Endothelial cell of umbilical vein (primary cell): ENCODE measurements around the gene ADGRL3. TPM values are rescaled to one million over a fixed set of nuclear protein-coding genes. Genes with fewer than 3 reads are reported as not detected.

Source experiments
- BruUV-seq: library from RNA; stranded (reverse); fragments of 400-500 nt; replicated peaks from 2 replicates; lab custom pipeline; 2021; lab: Mats Ljungman, UMichigan
- CTCF ChIA-PET: fragments of 300-600, 350-600 bp; sonication (Branson Sonifier 250); formaldehyde crosslinking; loops from one replicate; lab custom pipeline; 2021; ENCODE audit warnings: antibody characterized with exemption, inconsistent platforms; lab: Charles Lee
- POLR2A ChIA-PET: fragments of 300-600, 350-600 bp; sonication (Branson Sonifier 250); formaldehyde crosslinking; loops from one replicate; lab custom pipeline; 2021; ENCODE audit warnings: antibody characterized with exemption, inconsistent platforms; lab: Charles Lee
- DNase-seq: peaks from one replicate; pipeline ENCODE4 v3.0.0-alpha.2; 2011; ENCODE audit warnings: low read depth, low spot score
- FAIRE-seq: peaks from 2 replicates; lab custom pipeline; 2011; peaks lifted over from hg19 to GRCh38; lab: Jason Lieb, UNC
- H2AFZ ChIP-seq: 2 replicates; pipeline ENCODE4 v1.6.0; 2012; ENCODE audit warnings: low read depth, low read length, control low read depth, inconsistent platforms
- H3K27ac ChIP-seq: 2 replicates; pipeline ENCODE4 v1.5.1; 2011; ENCODE audit warnings: low read depth, mild to moderate bottlenecking, control low read depth, low read length, moderate library complexity; ENCODE audit not compliant: insufficient read depth
- H3K27me3 ChIP-seq, 2 experiments: 2 replicates each; pipeline versions ENCODE4 v1.6.0 to v1.6.1; 2011; ENCODE audit warnings: low read length in 2 of 2, mixed read lengths in 1 of 2; ENCODE audit not compliant: control insufficient read depth in 2 of 2, insufficient read depth in 2 of 2
- H3K36me3 ChIP-seq, 2 experiments: 2 replicates in 1 of 2; 3 replicates in 1 of 2; pipeline ENCODE4 v1.5.1; 2011; ENCODE audit warnings: low read length in 2 of 2, mild to moderate bottlenecking in 1 of 2, moderate library complexity in 1 of 2; ENCODE audit not compliant: control insufficient read depth in 2 of 2, insufficient read depth in 2 of 2; ENCODE audit errors: extremely low read depth in 1 of 2
- H3K4me1 ChIP-seq: 3 replicates; pipeline ENCODE4 v1.5.1; 2011; ENCODE audit warnings: mild to moderate bottlenecking, low read length; ENCODE audit not compliant: control insufficient read depth, insufficient read depth; ENCODE audit errors: extremely low read depth
- H3K4me2 ChIP-seq: 2 replicates; pipeline ENCODE4 v1.6.1; 2011; ENCODE audit warnings: low read length, control low read depth, mixed read lengths; ENCODE audit not compliant: insufficient read depth
- H3K4me3 ChIP-seq, 3 experiments: fragments of 200-600 bp in 1 of 3; sonication (generic), shearing (Covaris generic) in 1 of 3; replicated peaks in 1 of 3; 2 replicates each; pipeline ENCODE4 v1.5.1; 2011 to 2016; ENCODE audit warnings: control low read depth in 3 of 3, low read length in 3 of 3, mild to moderate bottlenecking in 2 of 3, inconsistent platforms in 1 of 3, low read depth in 1 of 3, moderate library complexity in 1 of 3; ENCODE audit not compliant: insufficient read depth in 1 of 3
- H3K79me2 ChIP-seq: 2 replicates; pipeline ENCODE4 v1.6.0; 2012; ENCODE audit warnings: low read length, inconsistent platforms; ENCODE audit not compliant: control insufficient read depth, insufficient read depth
- H3K9ac ChIP-seq: replicated peaks from 2 replicates; pipeline ENCODE3; 2011; ENCODE audit warnings: low read length, control low read depth; ENCODE audit not compliant: insufficient read depth; ENCODE audit errors: extremely low read depth
- H3K9me1 ChIP-seq: replicated peaks from 3 replicates; pipeline ENCODE4 v1.6.0; 2011; ENCODE audit warnings: mild to moderate bottlenecking, low read length; ENCODE audit not compliant: control insufficient read depth, insufficient read depth; ENCODE audit errors: extremely low read depth
- H3K9me3 ChIP-seq: replicated peaks from 2 replicates; pipeline ENCODE4 v1.5.1; 2012; ENCODE audit warnings: low read length, inconsistent platforms; ENCODE audit not compliant: control insufficient read depth, insufficient read depth
- H4K20me1 ChIP-seq: replicated peaks from 2 replicates; pipeline ENCODE3; 2011; ENCODE audit warnings: mild to moderate bottlenecking, low read length; ENCODE audit not compliant: control insufficient read depth, insufficient read depth; ENCODE audit errors: extremely low read depth
- CTCF ChIP-seq, 2 donors: IDR thresholded peaks; 1 replicate in 1 of 2; 2 replicates in 1 of 2; pipeline ENCODE4 v1.5.1; 2011; ENCODE audit warnings: low read length in 2 of 2, mild to moderate bottlenecking in 2 of 2, moderate library complexity in 2 of 2, control low read depth in 1 of 2, inconsistent platforms in 1 of 2, low read depth in 1 of 2; ENCODE audit not compliant: insufficient read depth in 1 of 2; ENCODE audit errors: extremely low read depth in 1 of 2
- EZH2 ChIP-seq: IDR thresholded peaks from 2 replicates; pipeline ENCODE4 v1.6.1; 2012; ENCODE audit warnings: borderline replicate concordance, low read depth, mild to moderate bottlenecking, moderate library complexity, low read length, inconsistent platforms; ENCODE audit not compliant: severe bottlenecking
- FOS ChIP-seq: IDR thresholded peaks from 2 replicates; pipeline ENCODE4 v1.6.1; 2011; ENCODE audit warnings: mild to moderate bottlenecking, low read length, moderate library complexity, borderline replicate concordance; ENCODE audit not compliant: insufficient read depth
- GATA2 ChIP-seq: IDR thresholded peaks from 2 replicates; pipeline ENCODE4 v1.7.0; 2011; ENCODE audit warnings: low read depth, mild to moderate bottlenecking, moderate library complexity, mixed read lengths, low read length; ENCODE audit not compliant: insufficient read length, insufficient read depth
- JUN ChIP-seq: IDR thresholded peaks from 2 replicates; pipeline ENCODE4 v1.6.1; 2011; ENCODE audit warnings: borderline replicate concordance, low read depth; ENCODE audit not compliant: insufficient read length, insufficient read depth
- MAX ChIP-seq: IDR thresholded peaks from 2 replicates; pipeline ENCODE4 v1.6.1; 2011; ENCODE audit not compliant: insufficient read depth, insufficient read length
- MYC ChIP-seq: IDR thresholded peaks from one replicate; pipeline ENCODE4 v1.6.1; 2011; ENCODE audit warnings: mild to moderate bottlenecking, low read depth, low read length
- POLR2A ChIP-seq: IDR thresholded peaks from 2 replicates; pipeline ENCODE4 v1.6.1; 2012; ENCODE audit warnings: low read depth, mild to moderate bottlenecking, control low read depth, low read length
- POLR2AphosphoS5 ChIP-seq: IDR thresholded peaks from 2 replicates; pipeline ENCODE4 v1.6.1; 2012; ENCODE audit warnings: low read depth, mild to moderate bottlenecking, control low read depth, low read length, moderate library complexity; ENCODE audit not compliant: insufficient read depth
- dilution Hi-C: fragments of 300-500 bp; cut with MboI; formaldehyde crosslinking; loops from one replicate; pipeline ENCODE4 v1.15.0; 2019; ENCODE audit warnings: low sequenced_read_pairs; ENCODE audit not compliant: extremely low pct_ligation_motif_present
- intact Hi-C: fragments of 100-400 bp; cut with micrococcal nuclease; formaldehyde crosslinking; loops from one replicate; pipeline ENCODE4 v1.10.0; 2022
- polyA plus RNA-seq, 4 experiments: library from polyadenylated mRNA; depleted of rRNA in 3 of 4; stranded (reverse) in 3 of 4; unstranded in 1 of 4; fragments of >200 nt; gene quantifications; 2 replicates each; pipeline versions ENCODE4 v1.2.1 to v1.2.3, GENCODE V29; 2011 to 2012; ENCODE audit warnings: missing spikeins in 1 of 4
- total RNA-seq: library from RNA; stranded (reverse); gene quantifications from 2 replicates; pipeline ENCODE4 v1.2.3, GENCODE V29; 2021

ADGRL3 gene
- total and polyA plus RNA-seq, 2 donors (not counting 3 experiments of a cell fraction or from before 2014, with no cell fraction given): not detected

GRCh38 chr4:61431131-61431530 is 231.0 kb downstream of the ADGRL3 start:
- dilution Hi-C loops: no loop called here
- no peaks in the 10 kb centered on the region for H3K79me2 ChIP-seq
- H3K4me3 ChIP-seq: no peak overlapping the region
- no peaks in the 10 kb centered on the region for H3K9me1 ChIP-seq
- intact Hi-C loops: no loop called here
- no peak overlapping the region for H3K4me2 ChIP-seq
- ChIA-PET CTCF (no interaction called here), POLR2A (no interaction called here)
- TF ChIP-seq MAX (no peak), POLR2AphosphoS5 (no peak)
- no TSS peak for BruUV-seq
- H3K4me1 ChIP-seq: no peaks in the 10 kb centered on the region
- no peaks in the 10 kb centered on the region for H4K20me1 ChIP-seq
- no peak overlapping the region for H3K27ac ChIP-seq
- FAIRE-seq (no peak), DNase-seq (no peak)
- H3K9me3 ChIP-seq: no peaks in the 10 kb centered on the region
- H3K36me3 ChIP-seq: no peaks in the 10 kb centered on the region
- H2AFZ ChIP-seq: no peak overlapping the region
- no peak overlapping the region for H3K9ac ChIP-seq
- no peaks in the 10 kb centered on the region for H3K27me3 ChIP-seq

GRCh38 chr4:61437923-61438322 is 237.8 kb downstream of the ADGRL3 start:
- intact Hi-C loops (no loop called here), dilution Hi-C loops (no loop called here)
- no peaks in the 10 kb centered on the region for H3K4me1 ChIP-seq
- TF ChIP-seq MYC (no peak), GATA2 (no peak), JUN (no peak), EZH2 (no peak), POLR2A (no peak), MAX (no peak), POLR2AphosphoS5 (no peak), CTCF (IDR thresholded peaks at IDR 0.05; ENCODE audit: extremely low read depth in 1 of 2, insufficient read depth in 1 of 2, low read depth in 1 of 2, low read length in 2 of 2) (no peak), FOS (no peak)
- ChIA-PET CTCF (no interaction called here), POLR2A (no interaction called here)
- FAIRE-seq: no peak
- no TSS peak for BruUV-seq
- no peak overlapping the region for H3K9ac ChIP-seq
- no peaks in the 10 kb centered on the region for H3K9me1 ChIP-seq
- no peaks in the 10 kb centered on the region for H3K79me2 ChIP-seq
- no peak for DNase-seq
- no peak overlapping the region for H3K27ac ChIP-seq
- H4K20me1 ChIP-seq: no peaks in the 10 kb centered on the region
- H3K4me3 ChIP-seq: no peak overlapping the region
- H3K36me3 ChIP-seq: no peaks in the 10 kb centered on the region
- H3K9me3 ChIP-seq: no peaks in the 10 kb centered on the region
- no peak overlapping the region for H2AFZ ChIP-seq
- H3K4me2 ChIP-seq: no peak overlapping the region
- H3K27me3 ChIP-seq: no peaks in the 10 kb centered on the region
